ENCODE results near the gene ZSWIM3.
A peak's percentile ranks its signal among the peaks of the same experiment; 100 is the strongest.

Gene ZSWIM3

DNA sequence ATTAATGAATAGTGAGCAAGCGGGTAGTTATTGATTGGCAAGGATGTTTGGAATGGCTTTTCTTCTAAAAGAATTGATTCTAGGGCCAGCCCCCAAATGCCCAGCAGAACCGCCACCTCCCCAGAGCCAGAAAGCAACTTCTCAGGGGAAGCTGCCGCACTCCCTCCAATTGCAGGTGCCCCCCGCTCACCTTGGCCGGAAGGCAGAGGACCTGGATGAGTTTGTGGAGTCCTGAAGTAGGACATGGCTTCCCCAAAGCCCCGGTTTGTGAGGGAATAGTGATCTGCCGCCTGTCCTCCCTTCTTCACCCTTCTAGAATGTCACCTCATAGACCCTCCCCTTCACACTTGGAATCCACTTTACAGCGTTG is 29.9 kb downstream of the ZSWIM3 start, which contains the start of gene SPATA25:
Gene SPATA25 (minus strand): TSS at position 277 of the 370 bp plus-strand sequence. CDS start 32 bp downstream, at position 245.
- TF ChIP-seq, protein P1, sequence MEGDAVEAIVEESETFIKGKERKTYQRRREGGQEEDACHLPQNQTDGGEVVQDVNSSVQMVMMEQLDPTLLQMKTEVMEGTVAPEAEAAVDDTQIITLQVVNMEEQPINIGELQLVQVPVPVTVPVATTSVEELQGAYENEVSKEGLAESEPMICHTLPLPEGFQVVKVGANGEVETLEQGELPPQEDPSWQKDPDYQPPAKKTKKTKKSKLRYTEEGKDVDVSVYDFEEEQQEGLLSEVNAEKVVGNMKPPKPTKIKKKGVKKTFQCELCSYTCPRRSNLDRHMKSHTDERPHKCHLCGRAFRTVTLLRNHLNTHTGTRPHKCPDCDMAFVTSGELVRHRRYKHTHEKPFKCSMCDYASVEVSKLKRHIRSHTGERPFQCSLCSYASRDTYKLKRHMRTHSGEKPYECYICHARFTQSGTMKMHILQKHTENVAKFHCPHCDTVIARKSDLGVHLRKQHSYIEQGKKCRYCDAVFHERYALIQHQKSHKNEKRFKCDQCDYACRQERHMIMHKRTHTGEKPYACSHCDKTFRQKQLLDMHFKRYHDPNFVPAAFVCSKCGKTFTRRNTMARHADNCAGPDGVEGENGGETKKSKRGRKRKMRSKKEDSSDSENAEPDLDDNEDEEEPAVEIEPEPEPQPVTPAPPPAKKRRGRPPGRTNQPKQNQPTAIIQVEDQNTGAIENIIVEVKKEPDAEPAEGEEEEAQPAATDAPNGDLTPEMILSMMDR (IDR thresholded peaks at IDR 0.05; ENCODE audit: low read depth, low read length) = no peak
- no peak for DNase-seq (ENCODE audit: extremely low read depth, low read depth)

DNA sequence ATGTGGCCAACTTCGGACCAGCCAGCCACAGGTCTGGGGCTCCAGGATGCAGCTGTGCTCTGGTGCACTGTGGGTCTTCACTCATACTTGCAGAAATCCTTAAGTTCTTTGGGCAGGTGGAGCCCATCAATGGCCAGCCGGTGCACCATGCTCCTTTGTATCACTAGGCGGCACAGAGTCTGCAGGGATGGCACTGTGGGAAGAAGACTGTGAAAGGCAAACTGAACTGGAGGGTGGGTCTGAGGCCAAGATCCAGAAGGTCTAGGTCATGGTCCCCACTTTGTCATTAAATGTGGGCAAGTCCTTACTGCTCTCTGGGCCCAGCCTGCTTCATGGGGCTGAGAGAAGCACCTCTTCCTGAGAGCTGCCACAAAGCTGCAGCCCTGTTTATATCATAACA is 31.3 kb downstream of the ZSWIM3 start:
- DNase-seq (ENCODE audit: extremely low read depth, low read depth) = no peak
- TF ChIP-seq, protein P1 (IDR thresholded peaks at IDR 0.05; ENCODE audit: low read depth, low read length) = no peak

DNA sequence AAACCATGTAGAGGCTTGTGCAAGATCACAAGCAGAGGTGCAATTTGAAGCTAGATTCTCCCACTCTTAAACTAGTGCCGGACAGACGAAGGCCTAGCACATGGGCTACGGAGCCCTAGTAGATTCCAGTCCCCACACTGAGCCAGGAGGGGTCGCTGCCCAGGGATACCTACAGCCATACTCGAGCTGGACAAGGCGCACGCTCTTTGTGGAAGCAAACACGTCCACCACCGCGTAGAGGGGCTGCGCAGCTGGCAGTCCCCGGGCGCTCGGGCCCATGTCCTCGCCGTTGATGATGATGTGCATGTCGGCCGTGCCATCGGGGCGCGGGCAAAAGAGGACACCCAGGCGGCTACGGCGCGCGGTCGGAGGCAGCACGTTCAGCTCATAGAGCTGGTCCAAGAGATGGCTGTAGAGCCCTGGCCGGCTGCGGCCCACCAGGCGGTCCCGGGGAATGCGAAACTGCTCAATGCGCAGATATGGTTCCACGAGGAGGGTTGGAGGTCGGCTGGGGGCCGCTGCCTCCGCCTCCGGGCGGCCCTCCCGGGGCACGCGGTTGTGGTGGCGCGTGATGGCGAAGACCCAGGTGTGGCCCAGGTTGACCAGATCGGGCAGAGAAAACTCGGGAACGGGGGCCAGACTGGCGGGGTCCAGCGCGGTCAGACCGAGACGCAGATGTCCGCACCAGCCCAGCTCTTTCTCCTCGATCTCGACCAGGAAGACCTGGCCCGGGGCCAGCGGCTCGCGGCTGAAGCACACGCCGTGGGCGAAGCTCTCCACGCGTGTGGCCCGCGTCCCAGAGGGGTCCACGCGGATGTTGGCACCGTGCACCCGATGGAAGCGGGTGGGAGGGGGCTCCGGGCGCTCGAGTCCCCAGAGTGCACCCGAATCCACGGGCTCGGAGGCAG is 32.9 kb downstream of the ZSWIM3 start:
- TF ChIP-seq, protein P1 (IDR thresholded peaks at IDR 0.05; ENCODE audit: low read depth, low read length) = peak; percentile 80
- peak; percentile 48 for DNase-seq (ENCODE audit: extremely low read depth, low read depth)

DNA sequence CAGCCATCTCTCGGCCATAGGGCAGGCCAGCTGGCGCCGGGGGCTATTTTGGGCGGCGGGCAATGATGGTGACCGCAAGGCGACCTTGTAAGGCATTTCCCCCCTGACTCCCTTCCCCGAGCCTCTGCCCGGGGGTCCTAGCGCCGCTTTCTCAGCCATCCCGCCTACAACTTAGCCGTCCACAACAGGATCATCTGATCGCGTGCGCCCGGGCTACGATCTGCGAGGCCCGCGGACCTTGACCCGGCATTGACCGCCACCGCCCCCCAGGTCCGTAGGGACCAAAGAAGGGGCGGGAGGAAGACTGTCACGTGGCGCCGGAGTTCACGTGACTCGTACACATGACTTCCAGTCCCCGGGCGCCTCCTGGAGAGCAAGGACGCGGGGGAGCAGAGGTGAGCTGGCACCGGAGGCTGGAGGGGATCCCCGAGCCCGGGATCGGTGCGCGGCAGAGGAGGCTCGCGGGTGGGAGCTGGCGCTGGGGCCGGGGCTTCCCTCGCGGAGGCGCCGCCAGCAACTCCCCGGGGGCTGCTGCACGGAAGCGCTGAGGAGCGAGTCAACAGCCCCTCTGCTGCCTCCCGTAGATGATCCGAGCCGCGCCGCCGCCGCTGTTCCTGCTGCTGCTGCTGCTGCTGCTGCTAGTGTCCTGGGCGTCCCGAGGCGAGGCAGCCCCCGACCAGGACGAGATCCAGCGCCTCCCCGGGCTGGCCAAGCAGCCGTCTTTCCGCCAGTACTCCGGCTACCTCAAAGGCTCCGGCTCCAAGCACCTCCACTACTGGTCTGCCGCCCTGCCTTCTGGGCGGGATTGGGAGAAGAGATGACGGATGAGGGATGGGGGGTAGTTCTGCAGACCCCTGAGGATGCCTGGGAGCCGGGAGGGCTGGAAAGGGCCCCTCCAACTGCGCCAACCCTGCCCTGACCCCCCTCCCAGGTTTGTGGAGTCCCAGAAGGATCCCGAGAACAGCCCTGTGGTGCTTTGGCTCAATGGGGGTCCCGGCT is 33.9 kb downstream of the ZSWIM3 start, which contains the start of the genes CTSA and NEURL2:
Gene CTSA (plus strand): TSS at position 351 of the 999 bp plus-strand sequence. CDS start 234 bp downstream, at position 585.
Gene NEURL2 (minus strand): TSS at position 224 of the 999 bp plus-strand sequence. CDS start 217 bp downstream, at position 7.
- TF ChIP-seq, protein P1 (IDR thresholded peaks at IDR 0.05; ENCODE audit: low read depth, low read length) = no peak; the same call in 1 of the 2 replicates
- peak; percentile 91 for DNase-seq (ENCODE audit: extremely low read depth, low read depth)

DNA sequence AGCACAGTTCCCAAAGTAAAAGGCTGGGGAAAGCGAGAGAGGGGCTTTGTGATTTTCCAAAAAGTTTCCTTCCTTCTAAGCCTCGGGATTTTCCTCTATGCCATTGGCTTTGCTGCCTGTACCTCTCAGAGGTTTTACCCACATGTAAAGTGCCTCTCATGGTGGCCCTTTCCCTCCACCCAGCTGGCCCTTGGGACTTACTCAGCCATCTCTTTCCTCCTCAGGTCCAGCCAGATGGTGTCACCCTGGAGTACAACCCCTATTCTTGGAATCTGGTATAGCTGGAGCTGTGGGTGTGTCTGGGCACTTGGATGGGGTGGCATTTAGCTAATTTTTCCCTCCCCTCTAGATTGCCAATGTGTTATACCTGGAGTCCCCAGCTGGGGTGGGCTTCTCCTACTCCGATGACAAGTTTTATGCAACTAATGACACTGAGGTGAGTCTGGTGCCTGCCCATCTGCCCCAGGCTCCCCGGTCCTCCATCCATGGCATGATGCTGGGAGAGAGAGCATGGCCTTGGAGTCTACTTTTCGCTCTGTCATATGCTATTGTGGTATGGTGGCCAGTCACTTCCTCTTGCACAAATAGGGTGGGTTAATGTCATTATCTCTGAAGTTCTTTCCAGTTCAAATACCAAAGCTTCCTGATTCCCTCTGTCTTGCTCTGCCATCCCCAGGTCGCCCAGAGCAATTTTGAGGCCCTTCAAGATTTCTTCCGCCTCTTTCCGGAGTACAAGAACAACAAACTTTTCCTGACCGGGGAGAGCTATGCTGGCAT is 34.8 kb downstream of the ZSWIM3 start:
- TF ChIP-seq, protein P1 (IDR thresholded peaks at IDR 0.05; ENCODE audit: low read depth, low read length) = peak; percentile 19
- DNase-seq (ENCODE audit: extremely low read depth, low read depth) = no peak

DNA sequence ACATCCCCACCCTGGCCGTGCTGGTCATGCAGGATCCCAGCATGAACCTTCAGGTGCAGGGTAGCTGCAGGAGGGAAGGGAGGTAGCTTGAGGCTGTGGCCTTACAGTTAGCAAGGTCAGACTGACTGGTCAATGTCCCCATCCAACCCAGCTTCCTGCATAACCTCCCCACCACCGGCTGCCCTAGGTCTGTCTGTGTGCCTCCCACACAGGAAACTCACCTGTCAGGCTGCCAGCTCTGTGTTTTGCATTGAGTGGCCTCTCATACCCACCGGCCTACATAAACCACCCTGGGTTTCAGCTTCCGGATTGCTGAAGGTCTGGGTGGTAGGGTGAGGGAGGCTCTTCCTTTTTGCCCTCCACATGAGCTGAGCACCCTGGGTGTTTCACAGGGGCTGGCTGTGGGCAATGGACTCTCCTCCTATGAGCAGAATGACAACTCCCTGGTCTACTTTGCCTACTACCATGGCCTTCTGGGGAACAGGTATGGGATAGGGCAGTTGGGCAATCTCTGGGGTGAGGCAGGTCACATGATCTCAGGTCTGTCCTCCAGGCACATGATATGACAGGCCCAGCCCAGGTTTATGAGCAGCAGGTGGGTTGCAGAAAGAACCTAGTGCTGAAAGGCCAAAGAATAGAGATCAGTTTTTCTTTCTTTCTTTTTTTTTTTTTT is 35.5 kb downstream of the ZSWIM3 start:
- DNase-seq (ENCODE audit: extremely low read depth, low read depth) = no peak
- TF ChIP-seq, protein P1 (IDR thresholded peaks at IDR 0.05; ENCODE audit: low read depth, low read length) = no peak
